NCI-H510A treated with DMSO at 0.1 percent for 48 hours (cell line): ENCODE results near the gene MDM1.

Source experiments
- DNase-seq: peaks from one replicate; lab custom pipeline; 2025; lab: John Stamatoyannopoulos, UW

The MDM1 gene

DNA sequence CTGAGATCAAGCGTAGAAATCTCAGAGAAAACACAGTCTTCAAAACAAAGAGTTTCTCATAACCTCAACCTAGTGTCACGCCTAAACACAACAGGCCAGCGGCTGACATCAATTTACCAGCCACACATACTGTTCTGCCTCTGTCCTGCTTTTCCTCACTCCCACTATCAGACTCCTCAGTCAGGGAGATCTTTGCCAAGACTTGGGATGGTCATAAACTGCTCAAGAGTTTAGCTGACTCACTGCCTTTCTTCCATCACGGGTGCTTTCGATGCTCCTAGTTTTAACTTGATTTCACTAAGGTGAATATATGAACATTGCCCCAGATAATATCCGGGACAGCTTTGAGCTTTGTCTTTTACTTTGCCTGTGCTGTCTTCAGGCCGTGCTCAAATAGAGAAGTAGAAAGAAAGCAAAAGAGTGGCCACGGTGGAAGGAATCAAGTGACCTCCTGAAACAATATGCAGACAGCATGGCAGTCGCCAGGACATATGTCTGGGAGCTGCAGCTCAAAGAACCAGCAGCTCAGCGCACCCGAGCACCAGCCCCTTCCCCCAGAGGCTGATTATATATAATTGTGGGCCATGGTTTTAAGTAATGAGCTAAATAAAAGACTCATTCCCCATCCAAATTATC is 12.1 kb downstream of the MDM1 start:
- no peak for DNase-seq

DNA sequence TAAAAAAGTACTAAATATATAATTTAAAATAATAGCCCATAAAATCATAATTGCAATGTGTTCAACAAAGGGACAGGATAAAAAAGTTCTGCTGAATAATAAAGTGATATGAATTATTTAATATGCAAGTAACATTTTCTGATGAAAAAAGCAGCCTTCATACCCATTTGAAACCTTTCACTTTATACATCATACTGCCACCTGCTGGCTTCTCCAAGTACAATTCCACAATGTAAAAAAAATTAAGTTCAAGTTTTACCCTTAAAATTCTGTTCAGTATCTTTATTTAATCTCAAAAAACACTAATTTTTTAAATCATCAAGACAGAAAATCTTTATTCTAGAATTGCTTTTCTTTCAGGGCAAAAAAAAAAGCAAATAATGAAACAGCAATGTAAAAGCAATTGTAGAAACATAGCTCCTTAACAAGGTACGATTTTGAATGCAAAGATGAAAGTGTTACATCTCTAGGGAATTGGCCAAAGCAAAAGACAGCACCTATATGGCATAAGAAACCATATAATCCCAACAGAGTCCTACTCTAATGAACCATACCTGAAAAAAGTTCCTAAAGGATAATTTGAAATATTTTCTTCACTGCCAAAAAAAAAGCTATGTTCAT is 15.0 kb downstream of the MDM1 start:
- peak; percentile 72 for DNase-seq

DNA sequence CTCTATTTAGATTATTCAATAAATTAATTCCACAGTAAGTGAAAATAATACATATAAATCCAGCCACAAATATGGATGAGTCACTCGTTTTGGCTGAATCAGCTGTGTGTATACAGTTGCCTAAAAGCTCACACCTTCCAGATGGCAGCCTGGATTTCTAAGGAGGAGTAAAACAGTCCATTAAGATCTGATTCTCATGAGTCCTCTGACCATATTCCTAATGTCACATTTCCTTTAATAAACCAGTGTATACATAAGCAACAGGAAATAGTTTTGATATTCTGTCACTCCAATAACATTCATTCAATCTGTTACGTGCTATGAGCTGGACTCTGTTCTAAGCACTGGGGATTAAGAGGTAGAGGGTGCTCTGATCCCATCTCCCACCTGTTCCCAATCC is 21.8 kb downstream of the MDM1 start:
- DNase-seq, result no peak

DNA sequence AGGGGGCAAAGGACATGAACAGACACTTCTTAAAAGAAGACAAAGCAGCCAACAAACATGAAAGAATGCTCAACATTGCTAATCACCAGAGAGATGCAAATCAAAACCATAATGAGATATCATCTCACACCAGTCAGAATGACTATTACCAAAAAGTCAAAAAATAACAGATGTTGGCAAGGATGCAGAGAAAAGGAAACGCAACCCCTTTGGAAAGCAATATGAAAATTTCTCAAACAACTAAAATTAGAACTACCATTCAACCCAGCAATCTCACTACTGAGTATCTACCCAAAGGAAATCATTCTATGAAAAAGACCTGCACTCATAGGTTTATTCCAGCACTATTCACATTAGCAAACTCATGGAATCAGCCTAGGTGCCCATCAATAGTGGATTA is 25.6 kb downstream of the MDM1 start:
- DNase-seq, result no peak

DNA sequence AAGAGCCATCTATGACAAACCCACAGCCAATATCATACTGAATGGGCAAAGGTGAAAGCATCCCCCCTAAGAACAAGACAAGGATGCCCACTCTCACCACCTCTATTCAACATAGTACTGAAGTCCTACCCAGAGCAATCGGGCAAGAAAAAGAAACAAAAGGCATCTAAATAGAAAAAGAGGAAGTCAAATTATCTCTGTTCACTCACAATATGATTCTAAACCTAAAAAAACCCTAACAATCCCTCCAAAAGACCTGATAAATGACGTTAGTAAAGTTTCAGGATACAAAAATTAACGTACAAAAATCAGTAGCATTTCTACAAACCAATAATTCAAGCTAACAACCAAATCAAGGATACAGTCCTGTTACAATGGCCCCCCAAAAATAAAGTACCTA is 26.9 kb downstream of the MDM1 start:
- no peak for DNase-seq

DNA sequence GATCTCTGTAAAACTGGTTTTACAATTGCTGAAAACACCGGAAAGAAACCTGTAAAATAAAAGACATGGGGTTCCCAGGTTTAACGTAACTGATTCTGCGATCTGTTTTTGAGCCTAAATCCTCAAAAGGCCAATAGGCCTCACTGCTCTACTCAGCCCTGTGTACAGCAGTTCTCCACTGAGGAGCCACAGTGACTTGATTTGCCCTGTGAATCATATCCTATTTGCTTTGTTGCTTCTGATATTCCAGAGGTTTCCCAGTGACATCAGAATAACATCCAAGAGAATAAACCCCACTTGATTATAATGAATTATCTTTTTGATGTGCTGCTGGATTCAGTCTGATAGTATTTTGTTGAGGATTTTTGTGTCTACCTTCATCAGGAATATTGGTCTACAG is 27.5 kb downstream of the MDM1 start:
- no peak for DNase-seq

DNA sequence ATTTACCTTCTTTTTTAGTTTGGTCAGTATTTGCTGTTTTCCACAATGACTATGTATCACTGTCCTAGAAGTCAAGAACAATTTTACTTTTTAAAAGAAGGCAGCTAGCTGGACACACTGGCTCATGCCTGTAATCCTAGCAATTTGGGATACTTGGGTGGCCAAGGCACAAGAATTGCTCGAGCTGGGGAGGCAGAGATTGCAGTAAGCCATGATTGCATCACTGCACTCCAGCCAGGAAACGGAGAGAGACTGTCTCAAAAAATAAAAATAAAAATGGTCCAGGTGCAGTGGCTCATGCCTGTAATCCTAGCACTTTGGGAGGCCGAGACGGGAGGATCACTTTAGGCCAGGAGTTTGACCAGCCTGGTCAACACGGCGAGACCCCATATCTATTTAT is 28.3 kb downstream of the MDM1 start:
- DNase-seq, result no peak

DNA sequence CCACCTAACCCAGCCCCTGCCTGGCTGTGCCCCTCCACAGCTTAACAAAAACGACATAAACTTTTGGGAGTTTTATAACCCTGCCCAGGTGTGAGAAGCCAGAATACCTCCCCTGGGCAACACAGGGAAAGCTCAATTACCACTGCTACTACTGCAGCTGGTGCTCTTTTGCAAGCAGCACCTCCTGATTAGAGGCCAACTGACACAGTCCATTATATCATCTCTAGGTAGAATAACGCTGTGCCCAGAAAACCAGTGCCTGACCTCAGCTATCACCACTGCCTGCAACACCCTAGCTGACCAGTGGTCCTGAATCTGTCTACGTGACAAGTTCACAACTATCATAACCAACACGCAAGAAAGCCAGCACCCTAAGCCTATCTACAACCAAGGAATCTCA is 34.2 kb downstream of the MDM1 start:
- no peak for DNase-seq

DNA sequence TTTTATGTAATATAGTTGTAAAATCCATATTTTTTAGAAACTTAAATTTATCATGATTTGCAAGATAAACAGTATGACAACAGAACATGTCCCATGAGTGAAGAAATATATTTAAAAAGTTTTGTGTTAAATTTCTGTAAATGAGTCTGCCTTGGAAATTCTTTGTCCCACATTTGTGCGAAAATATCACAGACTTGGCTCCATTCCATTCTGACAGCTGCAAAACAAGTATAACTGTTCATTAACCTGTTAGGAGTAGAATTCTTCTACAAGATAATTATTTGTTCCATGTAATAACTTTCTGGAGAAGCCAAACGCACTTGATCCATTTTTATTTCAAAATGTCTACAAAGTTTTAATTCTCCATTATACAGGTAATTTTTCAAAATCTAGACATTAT is 37.9 kb downstream of the MDM1 start:
- DNase-seq, result no peak

DNA sequence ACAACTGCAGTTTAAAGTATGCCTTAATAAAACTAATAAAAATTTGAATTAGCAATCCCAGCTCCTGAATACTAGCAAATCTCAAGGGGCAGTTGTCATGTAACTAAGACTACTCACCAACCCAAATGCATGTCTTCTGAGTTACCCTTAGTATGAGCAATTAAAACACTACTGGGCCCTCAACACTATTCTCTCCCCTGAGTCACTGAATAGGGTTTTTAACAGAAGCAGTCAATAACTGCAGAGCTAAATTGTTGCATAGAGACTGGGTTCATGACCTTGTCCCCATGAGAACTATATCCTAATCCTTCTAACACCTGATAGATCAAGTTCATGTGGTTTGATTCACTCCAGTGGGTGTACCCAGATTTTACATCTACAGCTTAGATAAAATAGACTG is 38.8 kb downstream of the MDM1 start:
- DNase-seq, result no peak

DNA sequence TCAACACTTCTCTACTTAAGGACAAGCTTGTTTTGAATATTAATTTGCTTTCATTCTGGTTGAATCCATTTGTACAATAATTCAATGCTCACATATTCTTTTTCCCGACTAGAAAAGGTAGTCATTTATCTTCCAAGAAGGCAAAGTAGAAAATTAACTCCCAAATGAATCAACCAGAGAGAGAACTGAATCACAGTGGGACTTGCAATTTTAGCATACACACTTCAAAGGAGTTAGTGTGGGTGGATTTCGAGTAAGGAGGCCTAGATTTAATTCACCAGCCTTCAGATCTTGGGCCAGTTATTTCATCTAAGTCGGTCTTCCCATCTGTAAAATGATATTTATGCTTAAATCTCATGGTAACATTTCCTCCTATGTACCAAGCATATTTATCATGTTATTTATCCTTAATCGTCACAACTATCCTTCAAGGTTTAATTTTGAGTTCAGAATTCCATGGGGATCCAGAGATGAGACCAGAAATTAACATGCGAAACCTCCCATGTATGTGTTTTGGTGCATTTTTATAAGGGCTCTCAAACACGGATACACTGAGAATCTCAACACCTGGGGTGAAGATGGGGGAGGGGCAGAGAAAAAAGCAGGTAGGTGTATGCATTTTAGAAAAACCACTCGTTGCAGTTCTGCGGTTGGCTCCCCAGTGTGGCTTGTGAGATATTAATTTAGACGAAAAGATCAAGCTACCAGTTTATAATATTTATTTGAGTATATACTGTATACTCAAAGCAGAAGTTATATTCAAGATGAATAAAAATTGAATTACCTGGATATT is 39.8 kb downstream of the MDM1 start:
- no peak for DNase-seq

DNA sequence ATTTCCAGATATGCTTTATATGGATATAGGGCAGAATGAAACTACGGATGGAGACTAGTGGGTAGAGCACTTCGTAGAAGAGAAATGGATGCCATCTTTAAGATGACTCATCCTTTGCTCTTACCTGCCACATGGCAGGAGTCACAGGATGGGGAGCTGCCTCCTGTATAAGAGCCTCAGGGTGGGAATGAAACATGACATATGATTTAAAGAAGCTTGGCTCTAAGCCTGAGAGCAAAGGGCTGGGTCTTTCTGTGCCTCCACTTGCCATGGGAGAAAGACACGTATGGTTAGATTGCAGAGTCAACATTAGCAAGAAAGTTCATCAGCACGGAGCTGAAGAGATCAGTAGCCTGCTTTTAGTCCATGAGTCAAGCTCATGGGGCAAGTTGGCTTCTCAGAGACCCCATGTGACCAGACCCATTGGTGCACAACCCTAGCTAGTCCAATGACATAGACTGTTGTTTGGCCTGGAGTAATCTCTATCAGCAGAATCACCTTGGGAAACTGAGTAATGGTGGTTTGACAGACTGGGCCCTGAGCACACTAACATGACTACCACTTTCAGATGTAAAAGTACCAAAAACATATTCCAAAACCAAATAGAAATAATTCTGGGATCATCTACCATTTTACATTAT is 40.6 kb downstream of the MDM1 start:
- no peak for DNase-seq

DNA sequence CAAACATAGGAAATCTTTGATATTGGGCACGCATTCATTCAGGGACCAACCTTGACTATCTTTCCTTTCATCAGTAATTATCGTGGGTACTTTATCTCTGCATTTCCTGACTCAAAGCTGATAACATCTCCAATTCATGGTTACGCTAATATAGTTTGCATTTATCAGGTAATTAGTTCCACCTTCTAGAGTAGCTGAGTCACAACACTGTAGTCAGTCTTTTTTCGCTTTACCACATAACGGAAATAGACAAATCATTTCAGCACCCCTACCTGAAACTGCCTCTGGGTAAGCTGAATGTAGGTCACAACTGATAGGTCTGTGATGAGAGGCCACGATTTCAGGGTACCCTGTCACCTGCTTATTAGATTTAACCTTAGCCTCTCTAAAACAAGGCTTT is 42.0 kb downstream of the MDM1 start:
- no peak for DNase-seq

DNA sequence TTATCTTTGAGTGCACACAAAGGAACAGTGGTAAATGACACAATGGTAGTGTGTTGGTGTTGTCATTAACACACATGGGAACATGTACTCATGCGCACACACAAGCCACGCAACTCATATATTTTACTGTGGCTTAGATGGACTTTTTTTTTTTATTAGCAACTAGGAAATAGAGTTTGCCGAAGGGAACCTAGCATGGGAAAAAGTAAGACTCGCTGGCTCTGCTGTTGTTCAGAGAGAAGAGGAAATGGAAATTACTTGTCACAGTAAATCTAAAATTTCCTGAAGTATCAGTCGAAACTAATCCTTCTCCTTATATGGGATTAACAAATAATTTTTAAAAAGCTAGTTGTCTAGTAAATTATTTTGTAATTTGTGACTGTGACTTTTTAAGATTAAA is 45.1 kb downstream of the MDM1 start:
- DNase-seq, result no peak

DNA sequence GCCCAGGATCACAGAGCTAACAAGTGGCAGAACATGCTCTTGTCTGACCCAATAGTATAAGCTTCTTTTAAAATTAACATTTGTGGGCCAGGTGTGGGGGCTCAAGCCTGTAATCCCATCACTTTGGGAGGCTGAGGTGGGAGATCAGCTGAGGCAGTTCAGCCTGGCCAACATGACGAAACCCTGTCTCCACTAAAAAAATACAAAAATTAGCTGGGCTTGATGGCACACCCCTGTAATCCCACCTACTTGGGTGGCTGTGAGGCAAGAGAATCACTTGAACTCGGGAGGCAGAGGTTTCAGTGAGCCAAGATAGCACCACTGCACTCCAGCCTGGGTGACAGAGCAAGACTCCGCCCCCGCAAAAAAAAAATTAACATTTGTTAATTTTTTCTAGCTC is 45.8 kb downstream of the MDM1 start:
- no peak for DNase-seq

DNA sequence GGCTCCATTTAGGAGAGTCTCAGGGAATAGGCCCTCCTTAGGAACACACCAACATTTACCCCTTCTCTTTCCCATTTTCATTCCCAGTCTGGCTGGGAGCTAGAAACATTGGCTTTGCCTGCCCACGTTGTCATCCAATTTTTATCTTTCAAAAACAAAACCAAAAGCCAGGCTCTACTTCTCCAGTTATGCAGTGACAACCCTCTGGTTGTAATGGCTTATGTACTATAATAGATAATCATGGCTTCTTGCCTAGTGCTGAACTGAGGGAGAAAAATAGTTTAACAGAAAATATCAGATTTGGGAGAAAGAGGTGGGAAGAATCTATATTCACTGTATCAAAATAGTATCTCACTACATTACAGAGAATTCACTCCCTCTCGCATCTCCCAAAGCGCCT is 46.6 kb downstream of the MDM1 start:
- DNase-seq, result no peak

DNA sequence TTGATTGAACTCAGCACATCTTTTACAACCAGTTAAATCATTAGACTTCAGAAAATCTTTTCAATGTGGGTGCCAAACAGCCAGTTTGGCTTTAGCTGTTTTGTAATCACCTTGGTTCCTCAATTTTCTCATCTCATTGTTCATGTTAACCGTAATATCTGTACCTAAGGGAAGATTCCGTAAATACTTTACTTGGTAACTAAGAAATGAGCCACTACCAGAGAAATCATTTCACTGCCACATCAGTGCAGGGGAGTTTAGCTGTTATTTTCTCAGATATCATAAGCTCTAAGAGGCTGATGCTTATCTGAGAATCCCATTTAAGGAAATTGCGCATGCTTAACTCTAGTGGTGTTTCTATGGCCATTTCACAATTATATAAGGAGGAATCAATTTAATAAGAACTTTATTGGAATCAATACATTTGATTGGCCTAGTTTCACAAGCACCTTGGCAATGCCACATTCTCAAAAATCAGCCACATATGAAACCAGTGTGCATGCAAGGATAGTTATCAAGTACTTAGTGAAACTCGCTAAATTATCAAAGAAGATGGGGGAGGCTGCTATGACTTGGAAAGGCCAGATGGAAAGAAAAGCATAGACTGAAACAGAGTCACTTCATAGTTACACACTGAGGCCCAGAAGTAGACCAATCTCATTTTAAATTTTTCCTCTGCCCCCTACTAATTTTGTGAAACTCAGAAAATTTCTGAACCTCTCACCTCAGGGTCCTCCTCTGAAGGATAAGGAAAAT is 50.7 kb downstream of the MDM1 start:
- DNase-seq, result no peak

DNA sequence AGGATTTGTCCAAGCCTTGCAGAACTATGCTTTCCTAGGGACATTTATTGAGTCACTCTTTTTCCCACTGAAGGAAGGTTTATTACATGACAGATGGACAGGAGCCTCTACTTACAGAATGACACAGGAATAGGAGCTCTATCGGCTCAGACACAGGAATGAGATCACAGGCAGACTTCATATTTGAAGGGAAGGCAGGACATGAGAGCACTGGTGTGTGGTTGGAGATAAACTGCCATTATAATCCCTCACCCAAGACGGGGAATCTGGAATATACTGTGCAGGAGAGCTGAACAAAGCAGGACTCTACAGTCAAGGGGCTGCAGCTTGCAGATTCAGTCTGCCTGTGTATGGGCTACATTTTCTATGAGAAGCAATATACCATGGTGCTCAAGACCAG is 51.9 kb downstream of the MDM1 start:
- no peak for DNase-seq

DNA sequence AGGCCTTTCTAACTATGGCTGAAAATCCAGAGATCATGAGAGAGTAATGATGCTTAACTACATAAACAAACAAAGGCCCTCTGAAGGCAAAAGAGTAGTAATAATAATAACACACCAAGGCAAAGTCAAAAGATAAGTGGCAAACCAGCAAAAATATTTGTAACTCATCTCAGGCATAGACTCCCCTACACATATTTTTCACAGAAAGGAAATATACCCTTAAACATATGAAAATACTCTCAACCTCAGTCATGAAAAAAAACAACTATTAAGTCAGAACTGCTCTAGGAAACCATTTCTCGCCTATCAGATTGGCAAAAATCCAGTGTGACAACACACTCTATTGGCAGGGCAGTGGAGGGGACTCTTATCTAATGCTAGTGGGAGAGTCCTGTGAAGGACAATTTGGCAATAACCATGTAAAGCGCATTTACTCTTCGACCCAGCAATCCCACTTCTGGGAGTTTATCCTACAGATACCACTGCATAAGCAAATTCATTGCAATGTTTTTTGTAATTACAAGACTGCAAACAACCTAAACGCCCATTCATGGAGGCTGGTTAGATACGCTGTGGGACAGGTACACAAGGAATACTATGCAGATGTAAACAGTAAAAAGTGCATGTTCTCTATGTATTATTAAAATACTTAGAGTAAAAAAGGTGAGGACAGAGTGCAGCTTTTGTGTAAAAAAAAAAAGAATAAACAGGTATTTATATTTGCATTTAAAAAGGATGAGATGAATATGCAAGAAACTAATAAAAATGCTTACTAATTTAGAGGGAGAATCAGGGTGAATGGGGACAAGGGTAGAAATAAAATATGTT is 52.7 kb downstream of the MDM1 start:
- no peak for DNase-seq

DNA sequence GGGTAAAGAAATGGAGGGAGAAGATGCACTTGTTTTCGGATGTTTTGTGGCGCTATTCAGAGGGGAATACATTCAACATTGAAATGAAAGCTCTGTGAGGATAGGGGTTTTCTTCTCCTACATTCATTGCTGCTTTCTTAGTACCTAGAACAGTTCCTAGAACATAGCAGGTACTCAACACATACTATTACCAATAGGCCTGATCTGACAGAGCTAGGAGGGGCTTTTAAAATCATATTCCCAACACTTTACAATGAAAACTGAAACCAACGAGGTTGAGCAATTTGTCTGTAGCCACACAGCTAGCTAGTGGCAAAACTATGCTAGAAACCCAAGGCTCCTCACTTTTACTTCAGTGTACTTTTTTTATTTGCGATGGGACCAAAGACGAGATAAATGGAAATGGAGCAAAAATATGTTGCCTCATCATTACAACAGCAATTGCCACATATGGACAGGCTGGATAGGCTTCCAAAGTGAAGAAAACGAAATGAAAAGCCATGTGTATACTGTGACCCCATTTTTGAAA is 55.7 kb downstream of the MDM1 start:
- no peak for DNase-seq

DNA sequence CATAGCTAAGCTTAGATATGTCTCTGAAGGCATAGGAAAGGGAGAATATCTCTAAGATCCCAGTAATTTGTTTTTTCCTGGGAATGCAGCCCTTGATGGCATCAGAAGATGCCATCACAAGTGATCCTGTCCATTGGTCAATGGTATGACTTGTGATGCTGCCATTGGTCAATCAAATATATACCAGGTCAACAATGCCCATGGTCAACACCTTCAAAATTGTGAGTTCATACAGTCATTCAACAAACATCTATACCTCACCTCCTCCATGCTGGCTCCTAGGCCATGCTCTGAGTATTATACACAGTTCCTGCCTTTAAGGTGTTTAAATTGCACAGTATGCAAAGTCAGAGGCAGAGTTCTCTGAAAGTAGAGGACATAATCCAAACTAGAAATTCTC is 59.4 kb downstream of the MDM1 start:
- no peak for DNase-seq
